Measurements from ENCODE around the gene TMEM214. TPM values are rescaled to one million over a fixed set of nuclear protein-coding genes. Genes with fewer than 3 reads are reported as not detected.
A peak's percentile ranks its signal among the peaks of the same experiment; 100 is the strongest.

TMEM214 gene
- total and polyA plus RNA-seq, 2 of the 8 experiments (the other 6 are each of a cell fraction or from before 2014, with no cell fraction given) = 49.7 to 71.0 TPM

GRCh38 chr2:27070653-27071276, 38.0 kb downstream of the TMEM214 start:
- Histone ChIP-seq H3K9me3 (ENCODE audit: insufficient read depth in 2 of 2, low read depth in 1 of 2, low read length in 1 of 2) (no peaks in the 10 kb centered on the region), H3K27me3 (replicated peaks in 1 of 4; ENCODE audit: control insufficient read depth in 3 of 4, extremely low read depth in 1 of 4, insufficient read depth in 3 of 4, low read length in 3 of 4) (no peaks in the 10 kb centered on the region), H3K4ac (replicated peaks; ENCODE audit: insufficient read length, low read depth, low read length) (peak overlapping the region; percentile 96), H4K5ac (ENCODE audit: insufficient read length, low read depth, low read length) (no peak overlapping the region), H3K9ac (replicated peaks in 1 of 4; ENCODE audit: extremely low read depth in 1 of 4, low read depth in 3 of 4, low read length in 3 of 4) (peak overlapping the region; percentile 78 to 87 (median 86)), H2BK12ac (ENCODE audit: low read depth, low read length) (peak overlapping the region; percentile 28; the same call in 1 of the 2 replicates), H2AFZ (ENCODE audit: low read length) (no peak overlapping the region), H2BK120ac (replicated peaks; ENCODE audit: low read depth, low read length) (no peak overlapping the region), H3K18ac (ENCODE audit: extremely low read depth, low read length) (peak overlapping the region; percentile 51), H2BK20ac (ENCODE audit: low read length) (no peak overlapping the region), H2AK5ac (ENCODE audit: low read depth, low read length) (no peak overlapping the region), H3K79me1 (ENCODE audit: low read depth, low read length) (peaks cover 12% of the 10 kb centered on the region; the same call in 1 of the 2 replicates), H4K20me1 (replicated peaks in 1 of 2; ENCODE audit: control insufficient read depth in 1 of 2, insufficient read depth in 2 of 2, low read length in 2 of 2) (peaks cover 3 to 6% of the 10 kb centered on the region in 2 experiments), H4K91ac (replicated peaks; ENCODE audit: insufficient read length, low read length) (no peak overlapping the region), H2BK15ac (ENCODE audit: low read length) (no peak overlapping the region), H3K23me2 (ENCODE audit: low read depth, low read length) (peaks cover 14% of the 10 kb centered on the region; the same call in 1 of the 2 replicates), H3K79me2 (ENCODE audit: control insufficient read depth in 1 of 2, insufficient read depth in 2 of 2, low read length in 2 of 2) (peaks cover 0 to 12% of the 10 kb centered on the region in 2 experiments; a peak in 3 of 4 replicates), H3K27ac (ENCODE audit: low read depth, low read length) (peak overlapping the region; percentile 71; the same call in 1 of the 2 replicates), H3K4me1 (replicated peaks in 1 of 4; ENCODE audit: control insufficient read depth in 3 of 4, insufficient read depth in 4 of 4, low read length in 3 of 4) (peaks cover 0 to 7% (median 4%) of the 10 kb centered on the region in 4 experiments; a peak in 5 of 7 replicates), H3K4me3 (ENCODE audit: extremely low read depth in 1 of 4, insufficient read depth in 2 of 4, low read depth in 3 of 4, low read length in 4 of 4) (peak overlapping the region; percentile 82 to 99 (median 93)), H3K4me2 (ENCODE audit: insufficient read depth in 1 of 2, low read depth in 2 of 2, low read length in 2 of 2) (peak overlapping the region; percentile 94 to 99), H4K8ac (ENCODE audit: extremely low read depth, insufficient read depth, low read length) (peak overlapping the region; percentile 91; the same call in 1 of the 2 replicates), H3K56ac (replicated peaks; ENCODE audit: insufficient read length, low read depth, low read length) (peak overlapping the region; percentile 72), H2BK5ac (ENCODE audit: low read depth, low read length) (peak overlapping the region; percentile 55), H3K23ac (ENCODE audit: insufficient read length) (no peak overlapping the region), H3K14ac (ENCODE audit: insufficient read length) (no peak overlapping the region), H3K36me3 (ENCODE audit: control insufficient read depth in 2 of 4, insufficient read depth in 4 of 4, low read length in 3 of 4) (peaks cover 10 to 31% (median 16%) of the 10 kb centered on the region in 4 experiments; a peak in 7 of 8 replicates)
- FAIRE-seq (no peak), DNase-seq (ENCODE audit: low read depth in 1 of 2, low spot score in 2 of 2) (no peak)
- WGBS, 2 experiments (ENCODE audit: extremely low coverage in 1 of 2, insufficient coverage in 1 of 2, insufficient read length in 1 of 2, insufficient replicate concordance in 2 of 2, low coverage in 1 of 2, low lambda C conversion rate in 2 of 2, missing lambda C conversion rate in 1 of 2) = 18% methylated on average over 11 of the region's 11 CpGs; no CpG with 5 or more reads in 1 of the 2 experiments
- TF ChIP-seq SAP30 (IDR thresholded peaks at IDR 0.05; ENCODE audit: insufficient read depth, insufficient replicate concordance, low read length) = peak; percentile 67
- TF ChIP-seq POU5F1 (IDR thresholded peaks at IDR 0.05; ENCODE audit: low read depth, low read length) = no peak
- no peak for TF ChIP-seq SP4 (IDR thresholded peaks at IDR 0.05; ENCODE audit: low read length)
- ChIA-PET CTCF (ENCODE audit: partially characterized antibody) (interaction anchor here (1.4 to 2.7 kb wide), 4 partner anchors 10 to 16 kb away, joined by 3 to 20 read pairs (median 8); no protein-coding TSS in a partner anchor), POLR2A (ENCODE audit: partially characterized antibody) (interaction anchor here (1.0 to 18.5 kb wide), 5 partner anchors 12 to 53 kb away, joined by 3 to 441 read pairs (median 5); partner anchors contain the start of genes ABHD1, AGBL5 and TMEM214)

Measured in H1 (cell line).